GM19324 (cell line): ENCODE data around the gene MAMDC2.
"Not testable (repeated sequence)": the region's sequence is repeated elsewhere in the genome, so short reads cannot be mapped to it uniquely, and the experiment has no call there.

ENCODE experiments used
- ATAC-seq: cut with Tn5 transposase; IDR thresholded peaks from one replicate; pipeline ENCODE4 v1.9.1; 2021; ENCODE audit warnings: mild to moderate bottlenecking, moderate library complexity; ENCODE audit not compliant: unreplicated experiment, low FRiP score

The MAMDC2 gene

DNA sequence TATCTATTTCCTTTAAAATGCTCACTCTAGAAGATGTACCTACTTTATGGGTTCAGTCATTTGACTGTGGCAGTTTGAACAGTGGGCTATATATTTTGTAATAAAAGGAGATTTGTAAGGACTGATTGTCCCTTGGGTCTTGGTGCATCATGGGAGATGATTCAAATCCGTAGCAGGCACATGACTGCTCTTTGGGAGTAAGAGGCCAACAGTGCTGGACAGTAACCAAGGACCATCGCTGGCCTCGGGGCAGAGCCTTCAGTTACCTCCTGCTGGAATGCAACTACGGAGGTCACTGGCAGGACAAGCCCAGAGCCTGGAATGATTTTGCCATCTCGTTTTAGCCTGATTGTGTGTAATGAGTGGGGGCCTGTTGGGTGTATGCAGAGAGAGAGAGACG, 7.0 kb upstream of the MAMDC2 start:
- no peak for ATAC-seq

DNA sequence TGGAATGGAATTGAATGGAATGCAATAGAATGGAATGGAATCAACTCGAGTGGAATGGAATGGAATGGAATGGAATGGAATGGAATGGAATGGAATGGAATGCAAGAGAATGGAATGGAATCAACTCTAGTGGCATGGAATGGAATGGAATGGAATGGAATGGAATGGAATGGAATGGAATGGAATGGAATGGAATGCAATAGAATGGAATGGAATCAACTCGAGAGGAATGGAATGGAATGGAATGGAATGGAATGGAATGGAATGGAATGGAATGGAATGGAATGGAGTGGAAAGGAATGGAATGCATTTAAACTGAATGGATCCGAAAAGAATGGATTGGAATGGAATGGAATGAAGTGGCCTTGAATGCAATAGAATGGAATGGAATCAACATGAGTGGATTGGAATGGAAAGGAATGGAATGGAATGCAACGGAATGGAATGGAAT, 5.5 kb upstream of the MAMDC2 start:
- not testable (repeated sequence) for ATAC-seq

DNA sequence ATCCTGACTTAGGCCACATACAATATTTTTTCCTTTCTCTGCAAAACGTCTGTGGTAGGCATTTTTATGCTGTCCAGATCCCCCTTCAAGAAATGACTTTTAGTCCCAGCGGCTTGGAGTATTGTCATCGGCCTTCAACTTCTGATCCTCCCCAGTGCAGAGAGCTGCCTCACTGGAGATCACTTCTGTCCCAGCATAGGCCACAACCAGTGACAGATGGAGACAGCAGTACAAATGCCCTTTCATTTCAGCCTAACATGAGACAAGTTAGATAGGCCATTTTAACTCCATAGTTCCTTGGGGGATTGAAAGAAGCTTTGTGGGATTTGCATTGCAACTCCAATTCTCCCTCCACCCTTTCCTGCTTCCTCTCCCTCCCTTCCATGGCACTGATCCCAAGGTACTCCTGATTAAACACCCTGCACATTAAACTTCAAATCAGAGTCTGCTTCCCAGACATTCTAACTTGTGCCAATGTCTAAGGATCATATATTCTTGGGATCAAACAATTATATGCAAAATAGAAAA, 3.2 kb upstream of the MAMDC2 start:
- no peak for ATAC-seq

DNA sequence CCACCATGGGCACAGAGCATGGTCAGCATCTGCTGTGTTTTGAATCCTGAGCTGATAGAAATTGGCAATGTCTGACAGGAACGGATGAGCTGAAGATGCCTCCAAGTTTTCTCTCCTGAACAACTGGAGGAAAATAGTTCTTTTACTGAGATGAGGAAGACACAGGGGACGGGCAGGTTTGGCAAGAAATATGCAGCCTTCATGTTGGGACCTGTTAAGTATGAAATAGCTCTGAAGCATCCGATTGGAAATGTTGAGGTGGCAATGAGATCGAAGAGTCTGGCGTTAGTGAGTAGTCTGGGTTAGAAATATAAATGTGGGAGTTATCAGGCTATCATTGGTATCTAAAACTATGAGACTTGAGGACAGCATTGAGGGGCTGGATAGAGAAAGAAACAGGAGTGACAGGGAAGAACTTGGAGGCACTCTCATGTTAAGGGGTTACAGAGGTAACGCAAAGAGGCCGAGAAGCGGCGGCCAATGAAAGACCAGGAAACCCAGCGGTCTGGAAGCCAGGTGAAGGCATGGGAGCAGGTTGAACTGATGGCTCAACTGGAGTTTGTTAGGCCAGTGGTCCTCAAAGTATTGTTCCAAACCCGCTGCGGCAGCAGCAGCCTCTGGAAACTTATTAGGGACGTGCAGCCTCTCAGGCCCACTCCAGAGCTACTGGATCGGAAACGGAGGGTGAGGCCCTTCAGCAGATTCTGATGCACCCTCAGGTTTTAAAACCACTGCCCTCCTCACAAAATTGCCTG, 1.0 kb upstream of the MAMDC2 start:
- ATAC-seq = no peak

DNA sequence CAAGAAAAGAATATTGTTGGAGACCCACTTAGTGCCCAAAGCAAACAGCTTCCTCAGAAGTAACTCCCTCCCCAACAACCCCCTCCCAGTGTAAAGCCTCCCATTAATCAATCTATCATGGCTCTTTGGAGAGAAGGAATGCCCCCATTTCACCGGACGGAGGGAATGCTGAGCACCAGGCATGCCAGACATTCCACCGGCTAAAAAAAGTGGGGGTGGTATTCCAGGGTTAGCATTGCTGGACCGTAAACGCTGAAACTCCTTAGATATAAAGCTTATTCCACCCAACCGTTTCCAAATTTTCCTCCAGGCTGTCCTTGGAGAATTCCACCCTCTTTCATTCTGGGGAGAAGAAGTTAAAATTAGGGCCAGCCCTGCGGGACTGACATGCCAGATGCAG, 363 bp upstream of the MAMDC2 start:
- no peak for ATAC-seq

- no peak for ATAC-seq
Measured at GRCh38 chr9:70044490-70045307, 1.1 kb downstream of the MAMDC2 start.

GRCh38 chr9:70045452-70045851, 1.8 kb downstream of the MAMDC2 start:
- no peak for ATAC-seq

GRCh38 chr9:70046274-70047070, 2.8 kb downstream of the MAMDC2 start:
- no peak for ATAC-seq

GRCh38 chr9:70049236-70049635, 5.6 kb downstream of the MAMDC2 start:
- ATAC-seq = no peak

DNA sequence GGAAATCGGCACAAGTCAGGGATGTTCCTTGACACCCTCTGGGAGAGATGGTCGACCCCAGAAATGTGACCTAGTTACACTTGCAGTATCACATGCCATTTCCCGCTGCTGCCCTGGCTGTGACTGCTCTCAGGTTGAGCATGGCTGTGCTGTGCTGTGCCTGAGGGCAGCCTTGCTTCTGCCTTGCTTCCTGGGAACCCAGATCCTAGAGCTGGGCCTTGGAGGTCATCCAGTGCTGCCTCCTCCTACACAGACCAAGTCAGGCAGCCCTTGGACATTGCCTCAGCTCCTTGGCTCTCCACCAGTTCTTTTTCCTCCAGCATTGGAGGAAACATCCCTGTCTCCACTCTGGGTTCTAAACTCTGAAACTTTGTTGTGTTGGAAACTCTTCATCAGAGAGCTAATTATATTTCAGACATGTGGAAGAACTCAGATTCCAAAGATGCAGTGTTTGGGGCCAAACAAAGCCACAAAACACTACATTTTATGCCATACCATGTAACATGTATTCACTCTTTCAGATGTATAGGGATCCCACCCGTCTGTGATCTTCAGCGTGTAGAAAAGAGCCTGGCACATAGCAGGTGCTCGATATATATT, 6.1 kb downstream of the MAMDC2 start:
- ATAC-seq = no peak

DNA sequence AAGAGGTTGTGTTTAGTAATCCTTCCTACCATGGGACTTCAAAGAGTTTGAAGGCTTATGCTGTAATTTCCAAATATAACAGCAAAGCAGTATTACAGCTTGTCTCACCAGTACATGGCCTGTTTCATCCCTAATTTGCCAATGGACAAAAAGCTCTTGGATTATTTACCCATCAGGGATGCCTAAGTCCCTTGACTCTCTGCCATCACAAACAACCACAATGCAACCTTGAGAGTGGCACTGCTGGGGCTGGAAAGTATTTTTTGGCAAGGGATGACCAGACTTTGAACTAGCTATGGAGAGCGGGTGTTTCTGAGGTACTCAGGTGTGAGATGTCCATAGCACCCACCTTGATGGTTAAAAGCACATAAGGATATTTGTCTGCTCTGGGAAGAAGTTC, 9.1 kb downstream of the MAMDC2 start:
- no peak for ATAC-seq

DNA sequence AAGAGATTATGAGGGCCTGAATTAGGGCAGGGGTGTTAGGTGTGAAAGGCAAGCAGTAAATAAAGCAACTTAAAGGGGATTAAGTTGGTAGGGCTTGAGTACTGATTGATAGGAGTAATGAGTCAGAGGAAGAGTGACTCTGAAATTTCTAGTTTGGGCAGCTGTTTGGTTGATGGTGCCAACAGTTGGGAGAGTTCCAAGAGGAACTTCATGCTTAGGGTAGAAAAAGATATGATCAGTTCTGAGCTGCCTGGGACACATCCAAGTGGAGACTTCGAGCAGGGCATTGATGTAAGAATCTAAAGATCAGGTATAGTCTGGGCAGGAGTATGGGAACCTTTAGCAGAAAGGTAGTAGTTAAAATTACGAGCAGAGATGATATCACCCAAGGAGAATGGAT, 10.2 kb downstream of the MAMDC2 start:
- no peak for ATAC-seq

DNA sequence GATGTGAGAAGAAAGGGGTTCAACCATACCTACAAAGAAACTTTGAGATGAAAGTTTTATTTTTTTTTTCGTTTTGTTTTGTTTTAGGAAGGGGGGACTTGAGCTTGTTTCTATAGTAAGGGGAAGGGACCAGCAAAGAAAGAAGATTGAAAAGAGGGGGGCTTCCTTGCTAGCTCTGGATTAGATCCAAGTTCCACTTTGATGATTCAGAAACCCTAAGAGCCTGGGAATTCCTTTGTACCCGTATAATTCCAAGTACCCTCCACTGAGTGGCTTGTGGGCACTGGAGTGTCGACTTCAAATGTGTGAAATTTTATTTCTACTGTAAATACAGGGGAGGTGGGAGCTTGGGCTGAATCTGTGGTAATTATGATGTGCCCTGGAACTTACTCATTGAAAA, 10.9 kb downstream of the MAMDC2 start:
- no peak for ATAC-seq

DNA sequence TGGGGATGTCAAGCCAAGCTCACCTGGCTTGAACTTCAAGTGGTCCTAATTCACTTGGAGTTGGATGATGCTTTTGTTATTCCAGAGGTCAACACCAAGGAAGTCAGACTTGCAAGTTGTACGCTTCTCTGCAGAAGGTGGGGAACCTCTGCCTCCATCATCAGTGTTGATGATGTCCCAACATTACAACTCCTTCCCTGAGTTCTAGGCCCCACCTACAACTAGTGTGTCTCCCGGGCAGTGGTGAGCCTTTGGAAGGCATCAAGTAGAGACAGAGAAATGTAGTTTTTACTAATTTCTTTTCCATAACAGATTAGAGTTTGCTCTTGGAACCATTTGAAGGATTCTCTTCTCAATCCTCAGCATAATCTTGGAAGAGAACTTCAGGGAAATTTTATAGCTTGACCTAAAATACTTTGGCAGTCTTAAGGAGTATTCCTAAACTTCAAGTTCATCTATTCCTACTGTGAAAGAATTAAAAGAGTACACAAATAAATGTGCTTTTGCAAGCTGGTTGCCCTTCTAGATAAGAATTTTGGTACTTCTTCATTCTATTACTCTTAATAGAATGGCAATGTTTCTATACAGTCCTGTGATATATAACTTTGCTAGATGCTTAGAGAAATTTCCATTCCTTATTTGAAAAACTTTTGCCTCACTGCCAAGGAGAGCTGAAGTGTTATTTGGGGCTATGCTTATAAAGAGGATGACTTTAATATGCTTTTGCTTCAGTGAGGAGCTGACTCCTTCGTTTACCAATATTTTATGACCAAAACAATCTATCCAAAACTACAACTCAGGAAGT, 12.0 kb downstream of the MAMDC2 start:
- ATAC-seq = no peak

DNA sequence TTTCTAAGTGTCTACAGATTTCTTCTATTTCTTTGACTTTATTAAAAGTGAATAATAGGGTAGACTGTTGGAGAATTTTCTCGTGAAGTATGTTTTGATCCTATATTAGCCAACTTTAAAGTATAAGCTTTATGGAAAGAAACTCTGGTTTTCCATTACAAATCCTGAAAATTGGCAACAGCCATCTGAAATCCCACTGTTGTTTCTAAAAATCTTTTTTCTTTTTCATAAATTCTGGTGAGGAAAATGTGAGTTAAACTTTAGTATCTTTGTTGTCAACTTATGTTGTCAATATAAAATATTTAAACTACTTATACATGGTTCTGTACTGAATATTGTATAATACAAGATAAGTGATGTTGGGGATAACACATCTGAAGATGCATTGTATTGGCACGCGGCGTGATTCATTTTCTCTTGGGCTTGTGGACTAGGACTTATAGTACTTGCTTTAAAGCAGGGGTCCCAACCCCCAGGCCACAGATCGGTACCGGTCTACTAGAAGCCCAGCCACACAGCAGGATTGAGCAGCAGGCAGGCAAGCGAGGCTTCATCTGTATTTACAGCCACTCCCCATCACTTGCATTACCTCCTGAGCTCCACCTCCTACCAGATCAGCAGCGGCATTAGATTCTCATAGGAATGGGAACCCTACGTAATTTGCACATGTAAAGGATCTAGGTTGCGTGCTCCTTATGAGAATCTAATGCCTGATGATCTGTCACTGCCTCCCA, 12.7 kb downstream of the MAMDC2 start:
- ATAC-seq = no peak

- ATAC-seq = no peak
Measured at GRCh38 chr9:70058569-70059116, 15.0 kb downstream of the MAMDC2 start.

DNA sequence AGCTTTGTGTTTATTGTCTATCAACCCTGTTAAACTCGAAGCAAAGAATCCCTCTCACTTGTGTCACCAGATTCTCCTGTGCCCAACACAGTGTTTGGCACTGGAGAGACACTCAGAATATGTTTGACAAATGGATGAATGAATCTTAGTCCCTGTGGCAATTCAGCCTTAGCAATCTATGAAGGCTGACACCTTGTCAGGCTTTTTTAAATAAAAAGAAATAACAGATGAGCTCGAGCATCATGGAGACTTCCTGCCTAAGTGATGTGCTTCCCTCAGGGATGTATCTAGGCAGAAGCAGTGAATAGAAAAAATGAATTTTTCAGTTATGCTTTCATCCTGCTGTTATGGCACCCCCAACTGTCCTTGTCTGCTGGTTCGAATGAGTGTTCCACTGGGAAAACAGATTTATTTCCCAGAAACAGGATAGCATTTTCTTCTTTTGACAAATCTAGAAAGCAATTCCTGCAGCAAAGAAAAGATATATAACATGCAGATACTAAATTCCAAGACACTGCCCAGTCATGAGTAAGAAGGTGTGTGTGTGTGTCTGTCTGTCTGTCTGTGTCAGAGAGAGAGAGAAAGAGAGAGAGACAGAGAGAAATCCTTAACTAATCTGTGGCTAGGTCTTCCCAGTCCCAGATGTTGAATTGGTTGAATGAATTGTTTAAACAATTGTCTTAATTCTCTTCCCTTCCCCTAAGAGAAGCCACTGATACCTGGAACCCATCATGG, 16.7 kb downstream of the MAMDC2 start:
- no peak for ATAC-seq

GRCh38 chr9:70060883-70061507, 17.3 kb downstream of the MAMDC2 start:
- peak; percentile 86 for ATAC-seq
